K562 (cell line): ENCODE measurements around the gene DMAC2L. TPM values are rescaled to one million over a fixed set of nuclear protein-coding genes. Genes with fewer than 3 reads are reported as not detected.
A peak's percentile ranks its signal among the peaks of the same experiment; 100 is the strongest.

Source experiments
- ATAC-seq: fragments of 200-7000 bp; cut with Tn5 transposase; 3 replicates; pipeline ENCODE4 v1.9.1; 2020; ENCODE audit warnings: moderate library complexity
- BruUV-seq: library from RNA; stranded (reverse); fragments of 400-500 nt; replicated peaks from 2 replicates; lab custom pipeline; 2021; lab: Mats Ljungman, UMichigan
- CTCF ChIA-PET: fragments of 300-600 bp; formaldehyde crosslinking; extraction: SDS; loops from one replicate; lab custom pipeline; 2021; ENCODE audit warnings: low intra/inter-chr PET ratio; lab: Yijun Ruan, JAX
- POLR2A ChIA-PET: fragments of 300-600, 350-650 bp; sonication (Branson Sonifier 250); formaldehyde crosslinking; extraction: SDS; loops from one replicate; lab custom pipeline; 2021; ENCODE audit warnings: antibody characterized with exemption, inconsistent platforms; lab: Yijun Ruan, JAX
- DNase-seq, 4 experiments: peaks; one replicate each; pipeline versions ENCODE4 v3.0.0 to v3.0.0-alpha.2; 2011 to 2018; ENCODE audit warnings: low spot score in 3 of 4, mixed read lengths in 3 of 4; ENCODE audit errors: extremely low read depth in 1 of 4
- FAIRE-seq: peaks from 2 replicates; lab custom pipeline; 2011; peaks lifted over from hg19 to GRCh38; lab: Jason Lieb, UNC
- H2AFZ ChIP-seq: 2 replicates; pipeline ENCODE4 v1.6.0; 2011; ENCODE audit warnings: low read depth, low read length, control low read depth, inconsistent platforms
- H3K27ac ChIP-seq: fragments of 200-600 bp; 3 replicates; pipeline ENCODE4 v1.8.0; 2011; ENCODE audit warnings: low read depth, mild to moderate bottlenecking, control low read depth, inconsistent platforms, low read length, moderate library complexity, mixed read lengths; ENCODE audit errors: extremely low read depth
- H3K27me3 ChIP-seq, 2 experiments: fragments of 300-600 bp in 1 of 2; 2 replicates in 1 of 2; 3 replicates in 1 of 2; pipeline versions ENCODE4 v1.6.0 to v1.8.0; 2011; ENCODE audit warnings: inconsistent platforms in 2 of 2, low read length in 2 of 2, mild to moderate bottlenecking in 1 of 2, mixed read lengths in 1 of 2, moderate library complexity in 1 of 2; ENCODE audit not compliant: control insufficient read depth in 2 of 2, insufficient read depth in 2 of 2
- H3K36me3 ChIP-seq: fragments of 300-600 bp; 3 replicates; pipeline ENCODE4 v1.8.0; 2011; ENCODE audit warnings: mild to moderate bottlenecking, low read length, inconsistent platforms; ENCODE audit not compliant: control insufficient read depth, insufficient read depth
- H3K4me1 ChIP-seq, 2 experiments: fragments of 200-600 bp in 1 of 2; replicated peaks in 1 of 2; 2 replicates in 1 of 2; 3 replicates in 1 of 2; pipeline versions ENCODE4 v1.5.1 to v1.8.0; 2011; ENCODE audit warnings: inconsistent platforms in 2 of 2, low read length in 2 of 2, mild to moderate bottlenecking in 1 of 2, mixed read lengths in 1 of 2, moderate library complexity in 1 of 2; ENCODE audit not compliant: control insufficient read depth in 2 of 2, insufficient read depth in 2 of 2
- H3K4me2 ChIP-seq: 2 replicates; pipeline ENCODE4 v1.6.1; 2011; ENCODE audit warnings: low read length, control low read depth, inconsistent platforms, mixed read lengths; ENCODE audit not compliant: insufficient read depth
- H3K4me3 ChIP-seq: fragments of 200-600 bp; sonication (generic), shearing (Covaris generic); 2 replicates; pipeline ENCODE4 v1.5.1; 2016; ENCODE audit warnings: control low read depth, inconsistent platforms
- H3K79me2 ChIP-seq: fragments of 200-600 bp; 3 replicates; pipeline ENCODE4 v1.8.0; 2011; ENCODE audit warnings: low read length, inconsistent platforms; ENCODE audit not compliant: control insufficient read depth, insufficient read depth
- H3K9ac ChIP-seq, 2 experiments: 2 replicates each; pipeline versions ENCODE4 v1.6.0 to v1.6.1; 2011; ENCODE audit warnings: low read depth in 2 of 2, low read length in 2 of 2, control low read depth in 1 of 2, inconsistent platforms in 1 of 2, mild to moderate bottlenecking in 1 of 2, mixed read lengths in 1 of 2; ENCODE audit not compliant: insufficient read depth in 1 of 2
- H3K9me1 ChIP-seq: one replicate; pipeline ENCODE4 v1.6.0; 2011; ENCODE audit warnings: inconsistent platforms, mild to moderate bottlenecking, low read length, moderate library complexity; ENCODE audit not compliant: control insufficient read depth, insufficient read depth
- H3K9me3 ChIP-seq: replicated peaks from 2 replicates; pipeline ENCODE4 v1.5.1; 2011; ENCODE audit warnings: low read depth, low read length, inconsistent platforms; ENCODE audit not compliant: control insufficient read depth, insufficient read depth
- H4K20me1 ChIP-seq: replicated peaks from 2 replicates; pipeline ENCODE4 v1.6.1; 2011; ENCODE audit warnings: low read length, inconsistent platforms, mixed read lengths; ENCODE audit not compliant: control insufficient read depth, insufficient read depth
- ARID2 ChIP-seq: fragments of 450-650 bp; IDR thresholded peaks from 2 replicates; pipeline ENCODE4 v1.6.1; 2017; ENCODE audit warnings: antibody characterized with exemption, mild to moderate bottlenecking
- GATA2 ChIP-seq: sonication (generic); formaldehyde crosslinking; IDR thresholded peaks from 2 replicates; pipeline ENCODE4 v1.4.0; 2020; ENCODE audit warnings: mild to moderate bottlenecking, missing genetic modification reagents
- IRF2 ChIP-seq: sonication (generic); formaldehyde crosslinking; IDR thresholded peaks from 2 replicates; pipeline ENCODE4 v1.8.1; 2022; ENCODE audit warnings: mild to moderate bottlenecking, missing genetic modification reagents
- NR2C2 ChIP-seq, 2 experiments: fragments of 200-800 bp in 1 of 2; sonication (Bioruptor generic) in 1 of 2; sonication (generic) in 1 of 2; formaldehyde crosslinking in 1 of 2; IDR thresholded peaks; 2 replicates each; pipeline versions ENCODE4 v1.6.1 to v1.8.0; 2016 to 2022; ENCODE audit warnings: mild to moderate bottlenecking in 1 of 2, missing compliant biosample characterization in 1 of 2, missing genetic modification characterization in 1 of 2, missing genetic modification reagents in 1 of 2
- SIX5 ChIP-seq, 2 experiments: IDR thresholded peaks; 2 replicates each; pipeline ENCODE4 v1.6.1; 2011; ENCODE audit warnings: low read length in 2 of 2, borderline replicate concordance in 1 of 2, low read depth in 1 of 2, mild to moderate bottlenecking in 1 of 2, moderate library complexity in 1 of 2; ENCODE audit not compliant: insufficient read depth in 1 of 2
- SMAD1 ChIP-seq: fragments of 150-350 bp; IDR thresholded peaks from 2 replicates; pipeline ENCODE4 v1.6.1; 2014; ENCODE audit warnings: low read length, low read depth; ENCODE audit not compliant: partially characterized antibody
- SNAPC5 ChIP-seq: fragments of 250-450 bp; sonication (Bioruptor Pico); IDR thresholded peaks from 2 replicates; pipeline ENCODE4 v1.8.0; 2021; ENCODE audit warnings: moderate library complexity, mild to moderate bottlenecking, inconsistent platforms
- ZBTB7A ChIP-seq: IDR thresholded peaks from 2 replicates; pipeline ENCODE4 v1.6.1; 2011; ENCODE audit warnings: low read depth, mild to moderate bottlenecking, low read length, moderate library complexity, borderline replicate concordance; ENCODE audit not compliant: control insufficient read depth
- ZNF449 ChIP-seq: fragments of 250-450 bp; sonication (Bioruptor Pico); IDR thresholded peaks from 2 replicates; pipeline ENCODE4 v1.8.0; 2022; ENCODE audit warnings: moderate library complexity, mild to moderate bottlenecking, inconsistent platforms
- ZNF592 ChIP-seq: fragments of 450-650 bp; IDR thresholded peaks from 2 replicates; pipeline ENCODE4 v1.6.1; 2017; ENCODE audit warnings: antibody characterized with exemption, mild to moderate bottlenecking
- ZNF766 ChIP-seq: fragments of 200-800 bp; sonication (Bioruptor generic); conservative IDR thresholded peaks from 2 replicates; pipeline ENCODE4 v1.6.1; 2016; ENCODE audit warnings: missing genetic modification characterization, missing compliant biosample characterization
- ZNF77 ChIP-seq: fragments of 250-450 bp; sonication (Bioruptor Pico); IDR thresholded peaks from 2 replicates; pipeline ENCODE4 v1.5.0; 2020
- ZZZ3 ChIP-seq: fragments of 450-650 bp; IDR thresholded peaks from 2 replicates; pipeline ENCODE4 v1.6.1; 2016; ENCODE audit warnings: antibody characterized with exemption, mild to moderate bottlenecking, moderate library complexity
- WGBS: fragments of 100-300 bp; shearing (Covaris generic); methylation state at CpG from one replicate; pipeline ENCODE4 v1.1.6; 2016; ENCODE audit warnings: low coverage, mixed read lengths; ENCODE audit not compliant: insufficient coverage; ENCODE audit errors: missing lambda C conversion rate; 5-methylcytosine and 5-hydroxymethylcytosine counted together
- in situ Hi-C: fragments of 300-500 bp; cut with MboI; formaldehyde crosslinking; loops from 4 replicates; pipeline ENCODE4 v1.15.0; 2018; ENCODE audit warnings: inconsistent platforms, mixed read lengths
- intact Hi-C: fragments of 100-400 bp; cut with micrococcal nuclease; formaldehyde crosslinking; loops from 2 replicates; pipeline ENCODE4 v1.14.2; 2022
- polyA plus RNA-seq, 8 experiments: library from polyadenylated mRNA; depleted of rRNA in 4 of 8; stranded (reverse) in 5 of 8; unstranded in 3 of 8; fragments of >200 nt; fragmentation: Nextera tagmentation in 2 of 8; fragmentation: Illumina TruSeq in 1 of 8; extraction: Ambion mirVana in 2 of 8; extraction: Trizol in 1 of 8; gene quantifications; 2 replicates each; pipeline versions ENCODE4 v1.2.1 to v1.2.3, GENCODE V29; 2011 to 2014; ENCODE audit warnings: inconsistent platforms in 1 of 8, missing spikeins in 1 of 8
- total RNA-seq, 7 experiments: library from RNA; depleted of rRNA in 6 of 7; stranded (reverse); fragments of >200 nt in 6 of 7; fragmentation: Illumina TruSeq in 2 of 7; extraction: Trizol in 2 of 7; gene quantifications; 2 replicates each; pipeline versions ENCODE4 v1.2.1 to v1.2.3, GENCODE V29; 2011 to 2021; ENCODE audit warnings: low replicate concordance in 1 of 7

The DMAC2L gene
- total and polyA plus RNA-seq, 9 of the 15 experiments (the other 6 are each of a cell fraction or from before 2014, with no cell fraction given): 4.0 to 37.2 (median 9.3) TPM

GRCh38 chr14:50311972-50312733 lies at the start of gene DMAC2L, which contains the start of gene L2HGDH (continued):
- TF ChIP-seq ZNF592: peak; percentile 70

- DNase-seq (no peak), FAIRE-seq (no peak), ATAC-seq (no peak)
- ChIA-PET POLR2A (no interaction called here), CTCF (no interaction called here)
- no peak overlapping the region for H3K9ac ChIP-seq
- TF ChIP-seq ZNF449 (CRISPR knock-in tag) (no peak), SIX5 (IDR thresholded peaks at IDR 0.05; ENCODE audit: borderline replicate concordance in 1 of 2, insufficient read depth in 1 of 2, low read depth in 1 of 2, low read length in 2 of 2) (no peak), ZNF77 (CRISPR knock-in tag) (no peak), SMAD1 (no peak), ZNF766 (CRISPR knock-in tag) (no peak), SNAPC5 (CRISPR knock-in tag) (no peak), GATA2 (no peak), ZBTB7A (no peak), NR2C2 (CRISPR knock-in tag; IDR thresholded peaks at IDR 0.05) (no peak), NR2C2 (tag; IDR thresholded peaks at IDR 0.05) (no peak), ZZZ3 (no peak), IRF2 (CRISPR knock-in tag) (no peak), ARID2 (no peak)
- H3K4me3 ChIP-seq: no peak overlapping the region
- H3K4me1 ChIP-seq: no peaks in the 10 kb centered on the region; a peak in 2 of 5 replicates
- no peak overlapping the region for H3K4me2 ChIP-seq
- H3K36me3 ChIP-seq: peaks cover 2% of the 10 kb centered on the region; the same call in 1 of the 3 replicates
- no TSS peak for BruUV-seq
- H3K79me2 ChIP-seq: no peaks in the 10 kb centered on the region
- WGBS: 38% methylated on average over 2 of the region's 2 CpGs
- intact Hi-C loops: no loop called here
- H4K20me1 ChIP-seq: no peaks in the 10 kb centered on the region
- no peak overlapping the region for H3K27ac ChIP-seq
- H3K27me3 ChIP-seq: no peaks in the 10 kb centered on the region
- in situ Hi-C loops: no loop called here
- no peaks in the 10 kb centered on the region for H3K9me1 ChIP-seq
- H2AFZ ChIP-seq: no peak overlapping the region
- no peaks in the 10 kb centered on the region for H3K9me3 ChIP-seq
Observed at GRCh38 chr14:50262865-50263264, 49.3 kb upstream of the DMAC2L start.
